H7 (cell line): ENCODE data around the gene HOXC6. TPM values are rescaled to one million over a fixed set of nuclear protein-coding genes. Genes with fewer than 3 reads are reported as not detected.
"Not testable (repeated sequence)": the region's sequence is repeated elsewhere in the genome, so short reads cannot be mapped to it uniquely, and the experiment has no call there.

Experiments
- DNase-seq: peaks from one replicate; pipeline ENCODE4 v3.0.0; 2012
- H3K27me3 ChIP-seq: 2 replicates; pipeline ENCODE4 v1.6.0; 2011; ENCODE audit warnings: mild to moderate bottlenecking, low read length; ENCODE audit not compliant: control insufficient read depth, insufficient read depth
- H3K36me3 ChIP-seq: replicated peaks from 2 replicates; pipeline ENCODE4 v1.5.1; 2011; ENCODE audit warnings: low read length; ENCODE audit not compliant: control insufficient read depth, insufficient read depth
- H3K4me3 ChIP-seq: 2 replicates; pipeline ENCODE4 v1.5.1; 2011; ENCODE audit warnings: low read depth, mild to moderate bottlenecking, control low read depth, low read length, moderate library complexity; ENCODE audit not compliant: insufficient read depth
- total RNA-seq: library from RNA; depleted of rRNA; stranded (reverse); fragments of >200 nt; shearing (Covaris generic); gene quantifications from 2 replicates; pipeline ENCODE4 v1.2.3, GENCODE V29; 2014

HOXC6 gene
- total RNA-seq, 1 experiment from 2014 or later: not detected

GRCh38 chr12:54042033-54042432 is 13.8 kb downstream of the HOXC6 start:
- DNase-seq, H3K4me3 ChIP-seq: not testable (repeated sequence)
- H3K27me3 ChIP-seq: peaks cover 100% of the 10 kb centered on the region

GRCh38 chr12:54042970-54043853 is 15.0 kb downstream of the HOXC6 start:
- H3K4me3 ChIP-seq: no peak overlapping the region
- peaks cover 100% of the 10 kb centered on the region for H3K27me3 ChIP-seq
- DNase-seq: no peak
- no peaks in the 10 kb centered on the region for H3K36me3 ChIP-seq

More at GRCh38 chr12:54042033-54042432, 13.8 kb downstream of the HOXC6 start:
- not testable (repeated sequence) for H3K36me3 ChIP-seq

- Histone ChIP-seq H3K36me3 (no peaks in the 10 kb centered on the region), H3K4me3 (no peak overlapping the region), H3K27me3 (peaks cover 100% of the 10 kb centered on the region)
- DNase-seq: no peak
Observed at GRCh38 chr12:54044425-54045103, 16.3 kb downstream of the HOXC6 start.

- DNase-seq: no peak
- no peak overlapping the region for H3K4me3 ChIP-seq
- no peaks in the 10 kb centered on the region for H3K36me3 ChIP-seq
- peaks cover 100% of the 10 kb centered on the region for H3K27me3 ChIP-seq
Observed at GRCh38 chr12:54045401-54045800, 17.2 kb downstream of the HOXC6 start.

GRCh38 chr12:54045868-54046521 is 17.8 kb downstream of the HOXC6 start:
- H3K36me3 ChIP-seq: no peaks in the 10 kb centered on the region
- DNase-seq: no peak
- no peak overlapping the region for H3K4me3 ChIP-seq
- peaks cover 100% of the 10 kb centered on the region for H3K27me3 ChIP-seq

GRCh38 chr12:54046809-54047159 is 18.5 kb downstream of the HOXC6 start:
- no peak overlapping the region for H3K4me3 ChIP-seq
- peaks cover 100% of the 10 kb centered on the region for H3K27me3 ChIP-seq
- H3K36me3 ChIP-seq: no peaks in the 10 kb centered on the region
- DNase-seq: peak; percentile 76

- Histone ChIP-seq H3K27me3 (peaks cover 100% of the 10 kb centered on the region), H3K4me3 (no peak overlapping the region), H3K36me3 (no peaks in the 10 kb centered on the region)
- DNase-seq: peak; percentile 78
Observed at GRCh38 chr12:54047160-54047963, 19.1 kb downstream of the HOXC6 start.

GRCh38 chr12:54047964-54048303 is 19.7 kb downstream of the HOXC6 start:
- peaks cover 100% of the 10 kb centered on the region for H3K27me3 ChIP-seq
- no peak for DNase-seq
- H3K36me3 ChIP-seq: no peaks in the 10 kb centered on the region
- no peak overlapping the region for H3K4me3 ChIP-seq

- no peak overlapping the region for H3K4me3 ChIP-seq
- DNase-seq: no peak
- no peaks in the 10 kb centered on the region for H3K36me3 ChIP-seq
- peaks cover 100% of the 10 kb centered on the region for H3K27me3 ChIP-seq
Observed at GRCh38 chr12:54048406-54049093, 20.3 kb downstream of the HOXC6 start.

- DNase-seq: no peak
- peaks cover 100% of the 10 kb centered on the region for H3K27me3 ChIP-seq
- H3K36me3 ChIP-seq: no peaks in the 10 kb centered on the region
- no peak overlapping the region for H3K4me3 ChIP-seq
Observed at GRCh38 chr12:54049108-54049507, 20.9 kb downstream of the HOXC6 start.

GRCh38 chr12:54050482-54050810 is 22.2 kb downstream of the HOXC6 start:
- DNase-seq: no peak
- no peak overlapping the region for H3K4me3 ChIP-seq
- H3K27me3 ChIP-seq: peaks cover 99% of the 10 kb centered on the region
- no peaks in the 10 kb centered on the region for H3K36me3 ChIP-seq

- Histone ChIP-seq H3K27me3 (peaks cover 99% of the 10 kb centered on the region), H3K36me3 (no peaks in the 10 kb centered on the region), H3K4me3 (no peak overlapping the region)
- DNase-seq: peak; percentile 62
Observed at GRCh38 chr12:54051026-54051842, 23.0 kb downstream of the HOXC6 start.

- no peaks in the 10 kb centered on the region for H3K36me3 ChIP-seq
- peaks cover 99% of the 10 kb centered on the region for H3K27me3 ChIP-seq
- no peak overlapping the region for H3K4me3 ChIP-seq
- DNase-seq: peak; percentile 58
Observed at GRCh38 chr12:54051874-54052437, 23.7 kb downstream of the HOXC6 start.
